ENCODE data around the gene ABCA1. TPM values are rescaled to one million over a fixed set of nuclear protein-coding genes. Genes with fewer than 3 reads are reported as not detected.
A peak's percentile ranks its signal among the peaks of the same experiment; 100 is the strongest.
"Not testable (repeated sequence)": the region's sequence is repeated elsewhere in the genome, so short reads cannot be mapped to it uniquely, and the experiment has no call there.

ABCA1 gene
- total RNA-seq, 1 donor from 2014 or later, result 9.2 TPM

- no peak for DNase-seq (ENCODE audit: low read depth in 2 of 2)
These were observed 22.6 kb downstream of the ABCA1 start for GRCh38 chr9:104905153-104905901.

GRCh38 chr9:104903609-104904008 is 24.3 kb downstream of the ABCA1 start:
- DNase-seq (ENCODE audit: low read depth in 2 of 2), result no peak

GRCh38 chr9:104900871-104901270 is 27.1 kb downstream of the ABCA1 start:
- no peak for DNase-seq (ENCODE audit: low read depth in 2 of 2)

DNA sequence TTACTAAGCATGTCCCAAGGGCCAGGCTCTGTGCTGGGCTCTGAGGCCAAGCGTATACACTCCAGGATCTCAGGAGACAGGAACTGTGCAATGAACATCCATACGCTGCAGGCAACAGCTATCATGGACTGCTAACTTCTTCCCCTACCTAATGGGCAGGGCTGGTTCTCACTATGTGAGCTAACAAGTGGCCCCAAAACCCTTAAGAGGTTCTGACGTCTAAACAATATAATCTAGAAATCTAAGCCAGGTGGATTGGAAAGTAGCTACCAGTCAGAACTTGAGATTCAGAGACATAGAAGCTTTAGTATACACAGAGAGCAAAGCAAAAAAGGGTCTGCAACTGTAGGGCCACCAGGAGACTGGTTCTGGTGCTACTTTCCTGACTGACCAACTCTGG is 27.6 kb downstream of the ABCA1 start:
- no peak for DNase-seq (ENCODE audit: low read depth in 2 of 2)

DNA sequence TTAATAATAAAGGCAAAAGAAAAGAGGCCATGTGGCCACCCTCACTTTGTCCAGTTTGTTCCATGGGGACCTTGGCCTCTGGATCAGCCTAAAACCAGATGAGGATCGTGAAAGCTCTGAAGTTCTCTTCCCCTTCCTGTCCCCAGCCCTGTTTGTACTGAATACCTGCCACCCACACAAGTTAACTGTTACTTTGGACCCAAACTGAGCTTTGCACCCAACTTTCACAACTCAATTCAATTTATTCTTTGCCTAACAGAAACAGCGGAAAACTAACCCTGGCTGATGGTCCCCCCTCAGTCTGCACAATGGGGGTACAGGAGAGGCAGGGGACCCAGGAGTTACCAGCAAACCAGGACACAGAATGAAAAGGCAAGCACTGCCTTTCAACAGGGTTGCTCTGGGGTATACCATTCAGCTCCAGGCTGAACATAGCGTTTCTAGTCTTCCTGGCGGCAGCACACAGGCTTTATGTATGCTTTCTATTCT is 28.2 kb downstream of the ABCA1 start:
- DNase-seq (ENCODE audit: low read depth in 2 of 2), result no peak

- not testable (repeated sequence) for DNase-seq (ENCODE audit: low read depth in 2 of 2)
These were observed 29.6 kb downstream of the ABCA1 start for GRCh38 chr9:104898376-104898775.

DNA sequence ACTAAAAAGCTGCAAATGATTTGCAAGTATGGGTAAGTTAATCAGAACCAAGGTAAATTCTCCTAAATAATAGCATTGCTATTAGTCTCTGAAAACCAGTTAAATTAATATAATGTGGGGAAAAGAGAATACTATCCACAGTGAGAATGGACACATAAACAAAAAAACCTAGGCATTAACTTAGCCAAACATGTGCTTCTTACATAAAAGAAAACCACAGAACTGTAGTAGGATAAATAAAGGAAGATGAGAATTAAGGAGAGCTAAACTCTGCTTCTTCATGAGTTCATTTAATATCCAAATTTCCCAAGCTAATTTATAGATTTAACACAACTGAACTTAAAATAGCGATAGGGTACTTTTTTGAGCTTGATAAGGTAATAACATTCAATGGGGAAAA is 31.8 kb downstream of the ABCA1 start:
- no peak for DNase-seq (ENCODE audit: low read depth in 2 of 2)

- DNase-seq (ENCODE audit: low read depth in 2 of 2), result no peak
These were observed 32.4 kb downstream of the ABCA1 start for GRCh38 chr9:104895572-104895971.

- DNase-seq (ENCODE audit: low read depth in 2 of 2), result no peak
These were observed 35.3 kb downstream of the ABCA1 start for GRCh38 chr9:104892701-104893100.

DNA sequence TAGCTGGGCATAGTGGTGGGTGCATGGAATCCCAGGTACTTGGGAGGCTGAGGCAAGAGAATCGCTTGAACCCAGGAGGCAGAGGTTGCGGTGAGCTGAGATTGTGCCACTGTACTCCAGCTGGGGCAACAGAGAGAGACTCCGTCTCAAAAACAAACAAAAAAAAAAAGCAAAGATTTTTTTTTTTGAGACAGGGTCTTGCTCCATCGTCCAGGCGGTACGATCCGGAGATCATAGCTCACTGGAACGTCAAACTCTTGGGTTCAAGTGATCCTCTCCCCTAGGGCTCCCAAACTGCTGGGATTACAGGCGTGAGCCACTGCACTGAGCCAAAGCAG is 37.6 kb downstream of the ABCA1 start:
- no peak for DNase-seq (ENCODE audit: low read depth in 2 of 2)

DNA sequence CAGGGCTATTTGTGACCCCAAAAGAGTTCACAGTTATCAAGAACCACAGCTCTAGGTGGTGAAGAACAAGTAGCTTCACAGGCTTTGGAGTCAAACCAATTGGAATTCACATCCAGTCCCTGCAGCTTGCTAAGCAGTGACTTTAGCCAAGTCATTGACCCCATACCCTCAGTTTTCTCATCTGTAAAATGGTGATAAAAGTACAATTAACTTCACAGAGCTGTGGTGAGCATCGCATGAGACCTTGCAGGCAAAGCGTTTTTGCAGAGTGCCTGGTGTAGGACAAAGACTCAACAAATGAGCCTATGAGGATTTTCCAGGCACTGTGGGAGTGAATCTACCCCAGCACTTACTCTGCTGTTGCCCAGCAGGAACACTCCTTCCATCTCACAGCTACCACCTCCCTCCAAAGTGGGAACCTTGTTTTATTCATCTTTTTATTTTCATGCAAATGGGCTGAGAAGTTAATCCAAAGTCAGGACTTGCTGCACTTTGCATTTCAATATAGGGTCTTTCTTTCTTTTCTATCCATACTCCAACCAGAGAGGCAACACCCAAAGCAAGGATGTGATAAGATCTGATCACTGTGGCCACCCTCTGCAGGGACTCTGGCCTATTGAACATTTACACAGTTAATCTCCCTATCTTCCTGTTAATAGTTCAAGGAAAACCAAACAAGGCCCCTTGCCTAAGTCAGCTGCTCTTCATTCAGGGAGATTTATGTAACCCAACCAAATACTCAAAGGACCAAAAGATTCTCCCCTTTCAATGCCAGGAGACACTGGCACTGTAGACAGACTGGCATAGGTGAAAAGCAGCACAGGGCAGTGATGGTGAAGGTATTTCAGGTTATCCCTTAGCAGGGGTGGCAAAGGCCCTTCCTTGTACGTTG is 41.9 kb downstream of the ABCA1 start:
- DNase-seq (ENCODE audit: low read depth in 2 of 2), result no peak

GRCh38 chr9:104883169-104883568 is 44.8 kb downstream of the ABCA1 start:
- no peak for DNase-seq (ENCODE audit: low read depth in 2 of 2)

DNA sequence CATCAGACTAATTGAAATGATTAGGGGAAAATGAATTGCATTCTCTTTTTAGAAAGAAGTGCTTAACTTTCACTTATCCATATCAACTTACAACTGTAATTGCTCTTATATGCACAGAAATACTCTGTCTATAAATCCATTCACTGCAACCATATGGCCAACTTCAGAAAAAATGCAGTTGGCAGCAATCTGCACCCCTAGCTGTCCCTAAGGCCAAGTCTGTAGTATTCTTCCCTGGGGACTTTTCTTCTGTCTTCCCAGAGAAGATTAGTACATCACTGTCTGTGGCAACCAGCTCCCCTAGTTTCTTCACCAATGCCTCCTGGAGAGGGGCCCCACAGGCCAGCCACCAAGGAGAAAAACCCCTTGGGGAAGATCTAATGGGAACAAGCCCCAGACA is 45.4 kb downstream of the ABCA1 start:
- DNase-seq (ENCODE audit: low read depth in 2 of 2), result no peak

DNA sequence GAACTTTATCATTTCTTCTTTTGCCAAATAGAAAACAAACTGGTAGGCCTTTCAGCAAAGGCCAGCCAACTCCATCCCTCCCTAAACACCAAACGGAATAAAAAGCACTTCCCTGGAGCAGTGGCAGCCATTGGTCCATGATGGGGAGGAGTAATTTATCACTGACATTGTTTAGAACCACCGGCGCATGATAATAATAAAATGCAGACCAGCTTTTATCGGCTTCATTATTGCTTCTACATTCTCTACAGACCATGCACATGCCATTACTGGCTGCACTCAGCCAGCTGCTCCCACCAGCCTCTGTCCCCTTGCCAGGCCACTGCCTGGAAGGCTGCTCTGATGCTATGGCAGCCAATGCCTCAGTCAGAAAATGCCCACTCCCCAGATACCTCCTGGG is 45.9 kb downstream of the ABCA1 start:
- DNase-seq (ENCODE audit: low read depth in 2 of 2), result no peak

DNA sequence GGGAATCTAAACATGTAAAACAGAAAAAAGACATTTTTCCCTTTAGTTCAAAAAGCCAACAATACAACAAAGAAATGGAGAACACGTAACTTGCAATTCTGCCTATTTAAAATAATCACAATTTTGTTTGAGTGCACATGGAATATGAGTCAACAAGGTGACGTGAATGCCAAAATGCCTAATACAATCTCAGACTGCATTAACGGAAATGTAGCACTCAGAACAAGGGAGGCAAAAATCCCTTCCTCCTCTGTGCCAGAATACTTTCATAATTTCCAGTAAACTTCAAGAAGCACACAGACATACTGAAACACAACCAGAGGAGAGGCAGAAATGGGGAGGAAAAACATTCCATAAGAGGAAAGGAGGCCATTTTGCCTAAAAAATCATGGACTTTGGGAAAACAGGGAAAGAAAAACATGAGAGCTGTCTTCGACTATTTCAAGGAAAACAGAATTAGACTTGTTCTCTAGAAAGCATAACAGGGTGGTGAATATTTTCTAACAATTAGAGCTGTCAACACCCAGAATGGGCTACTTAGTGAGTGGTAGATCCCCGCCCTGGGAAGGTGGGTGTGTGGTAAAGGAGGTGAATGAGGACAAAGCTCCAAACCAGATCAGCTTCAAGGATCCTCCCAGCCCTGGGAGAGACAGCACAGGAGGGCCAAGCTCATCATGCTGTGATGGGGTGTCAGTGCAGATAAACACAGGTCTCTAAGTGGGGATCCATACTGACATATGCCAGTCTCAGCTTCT is 48.2 kb downstream of the ABCA1 start:
- DNase-seq (ENCODE audit: low read depth in 2 of 2), result peak in 1 of 2 donors; percentile 16

- no peak for DNase-seq (ENCODE audit: low read depth in 2 of 2)
These were observed 51.4 kb downstream of the ABCA1 start for GRCh38 chr9:104876587-104876986.

- DNase-seq (ENCODE audit: low read depth in 2 of 2), result no peak
These were observed 52.1 kb downstream of the ABCA1 start for GRCh38 chr9:104875897-104876296.

DNA sequence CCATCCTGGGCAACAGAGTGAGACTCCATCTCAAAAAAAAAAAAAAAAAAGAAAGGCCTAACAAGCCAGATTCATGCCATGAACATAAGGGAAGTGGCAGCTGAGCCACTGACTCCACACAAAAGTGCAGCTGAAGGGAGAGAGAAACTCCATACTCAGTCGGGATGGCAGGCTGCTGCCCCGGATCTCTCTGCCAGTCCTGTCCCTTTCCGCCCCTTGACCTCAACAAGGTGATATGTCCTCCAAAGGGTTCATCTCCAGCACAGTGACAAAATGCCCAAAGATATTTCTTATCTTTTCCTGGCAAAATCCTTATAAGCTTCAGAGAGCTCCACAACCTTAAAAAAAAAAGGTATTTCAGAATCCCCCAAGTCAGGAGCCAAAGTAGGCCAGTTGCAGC is 52.6 kb downstream of the ABCA1 start:
- no peak for DNase-seq (ENCODE audit: low read depth in 2 of 2)

DNA sequence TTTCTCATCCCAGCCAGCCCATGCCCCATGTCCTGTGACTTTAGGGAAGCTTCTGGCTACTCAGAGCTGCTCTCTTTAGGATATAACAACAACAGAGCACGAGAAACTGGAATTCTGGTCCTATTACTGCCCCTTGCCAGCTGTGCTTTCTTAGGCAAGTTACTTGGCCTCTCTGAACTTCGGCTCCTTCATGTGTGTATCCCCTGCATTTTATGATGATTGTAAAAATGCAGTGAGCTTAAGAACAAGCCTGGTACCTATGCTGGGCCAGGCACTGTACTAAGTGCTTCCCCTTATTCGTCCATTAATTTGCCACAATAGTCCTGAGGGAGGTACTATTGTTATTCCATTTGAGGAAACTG is 54.5 kb downstream of the ABCA1 start:
- no peak for DNase-seq (ENCODE audit: low read depth in 2 of 2)

DNA sequence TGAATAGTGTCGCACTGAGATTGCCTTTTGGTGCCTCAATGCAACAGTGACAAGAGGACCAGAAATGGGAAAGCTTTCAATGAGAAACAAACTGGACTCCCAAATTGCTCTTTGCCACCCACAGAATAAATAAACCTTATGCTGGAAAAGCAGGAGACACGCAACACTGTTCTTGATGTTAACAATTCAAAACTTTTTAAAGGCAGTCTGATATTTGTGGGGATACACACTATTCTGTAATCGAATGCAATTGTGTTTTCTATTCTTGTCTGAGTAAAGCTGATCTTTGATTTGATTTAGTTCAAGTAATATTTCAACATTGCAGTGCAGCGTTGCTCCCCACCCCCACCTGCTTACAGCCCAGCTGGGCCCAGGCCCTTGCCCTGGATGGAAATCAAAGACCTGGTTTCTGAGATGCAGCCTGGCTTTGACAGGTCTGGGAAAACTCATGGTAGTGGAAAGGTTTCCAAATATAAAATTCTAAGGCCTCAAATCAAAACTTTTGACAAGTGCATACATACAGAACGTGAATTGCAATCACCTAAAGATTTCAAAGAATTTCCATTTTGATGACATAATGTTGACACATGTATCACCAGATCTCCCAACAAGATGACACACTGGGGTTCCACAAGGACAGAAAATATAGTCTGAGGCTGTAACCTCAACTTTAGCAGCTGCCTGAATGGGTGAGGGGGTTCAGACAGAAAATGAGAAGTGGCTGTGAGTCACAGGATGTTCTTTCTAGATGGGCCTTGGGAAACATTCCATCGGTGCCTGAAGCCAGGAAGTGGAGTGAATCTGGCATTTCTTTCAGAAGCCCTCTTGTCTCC is 55.1 kb downstream of the ABCA1 start:
- DNase-seq (ENCODE audit: low read depth in 2 of 2), result peak in 1 of 2 donors; percentile 90

DNA sequence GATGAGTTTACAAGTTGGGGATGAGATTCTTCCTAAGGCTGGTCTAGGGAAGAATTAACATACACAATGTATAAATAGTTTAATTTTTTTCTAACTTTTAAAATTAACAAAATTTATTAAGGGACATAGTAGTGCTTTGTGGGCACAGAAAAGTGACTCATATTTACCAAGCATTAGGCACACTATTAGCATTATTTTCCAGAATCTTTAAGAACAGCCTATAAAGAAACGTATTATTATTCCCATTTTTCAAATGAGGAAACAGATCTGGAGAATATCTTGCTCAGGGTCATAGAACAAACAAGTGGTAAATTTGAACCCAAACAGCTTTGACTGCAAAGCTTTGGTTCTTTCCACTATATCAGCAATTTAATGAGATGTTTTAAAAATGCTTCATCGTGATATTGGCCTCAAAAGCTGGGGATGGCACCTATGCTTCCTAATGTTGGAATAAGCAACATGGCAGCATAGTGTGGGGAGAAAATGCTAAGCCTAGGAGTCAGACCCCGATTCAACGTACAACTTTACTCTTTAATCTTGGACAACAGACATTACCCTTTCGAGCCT is 55.9 kb downstream of the ABCA1 start:
- DNase-seq (ENCODE audit: low read depth in 2 of 2), result no peak
